Measurements from ENCODE around the gene MED16.
A peak's percentile ranks its signal among the peaks of the same experiment; 100 is the strongest.

Gene MED16

DNA sequence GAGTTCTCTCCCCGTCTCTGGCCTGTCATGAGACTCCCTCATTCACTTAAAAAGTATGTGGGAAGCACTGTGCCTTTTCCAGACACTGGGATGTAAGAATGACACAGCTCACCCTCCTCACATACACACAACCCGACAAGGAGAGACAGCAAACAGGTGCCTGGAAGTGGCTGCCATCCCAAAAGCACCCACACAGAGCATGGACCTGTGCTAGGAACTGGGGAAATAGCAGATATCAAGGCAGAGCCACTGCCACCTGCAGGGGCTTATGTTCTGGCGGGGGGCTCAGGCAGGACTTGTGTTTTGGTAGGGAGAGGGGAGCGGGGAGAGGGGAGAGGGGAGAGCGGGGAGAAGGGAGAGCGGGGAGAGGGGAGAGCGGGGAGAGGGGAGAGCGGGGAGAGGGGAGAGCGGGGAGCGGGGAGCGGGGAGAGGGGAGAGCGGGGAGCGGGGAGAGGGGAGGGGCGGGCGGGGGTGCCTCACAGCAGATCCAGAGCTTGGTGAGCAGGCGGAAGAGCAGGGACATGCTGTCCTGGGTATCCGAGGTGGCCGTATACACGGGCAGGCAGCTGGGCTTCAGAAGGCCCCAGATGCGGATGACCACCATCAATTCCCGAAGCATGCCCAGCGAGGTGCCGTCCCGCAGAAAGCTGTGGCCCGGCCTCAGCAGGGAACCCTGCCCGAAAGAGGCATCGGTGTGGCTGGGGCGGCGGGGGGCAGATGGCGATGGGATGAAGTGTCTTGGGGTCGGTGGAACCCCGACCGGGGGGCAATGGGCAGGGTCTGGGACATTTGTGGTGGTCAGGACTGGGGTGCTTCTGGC, 21.3 kb downstream of the MED16 start:
- no peak for DNase-seq (ENCODE audit: low read depth)

DNA sequence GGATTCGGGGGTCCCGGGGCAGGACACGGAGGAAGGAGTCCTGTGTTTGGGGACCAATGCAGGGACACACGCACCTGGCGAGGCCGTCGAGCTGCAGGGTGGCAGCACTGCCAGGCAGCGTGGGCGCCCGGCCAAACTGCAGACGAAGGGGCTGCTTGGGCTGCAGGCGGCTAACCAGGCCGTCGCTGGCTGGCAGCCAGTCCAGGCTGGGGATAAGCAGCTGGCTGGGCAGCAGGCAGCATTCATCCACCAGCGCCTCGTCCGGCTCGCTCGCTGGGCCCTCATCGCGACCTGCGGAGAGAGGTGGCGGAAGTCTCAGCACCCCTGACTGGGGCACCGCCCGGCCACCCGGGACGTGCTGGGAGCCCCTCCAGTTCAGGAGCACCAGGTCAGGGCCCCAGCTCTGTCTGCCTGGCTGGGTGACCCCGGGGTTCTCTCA, 22.0 kb downstream of the MED16 start:
- no peak for DNase-seq (ENCODE audit: low read depth)

DNA sequence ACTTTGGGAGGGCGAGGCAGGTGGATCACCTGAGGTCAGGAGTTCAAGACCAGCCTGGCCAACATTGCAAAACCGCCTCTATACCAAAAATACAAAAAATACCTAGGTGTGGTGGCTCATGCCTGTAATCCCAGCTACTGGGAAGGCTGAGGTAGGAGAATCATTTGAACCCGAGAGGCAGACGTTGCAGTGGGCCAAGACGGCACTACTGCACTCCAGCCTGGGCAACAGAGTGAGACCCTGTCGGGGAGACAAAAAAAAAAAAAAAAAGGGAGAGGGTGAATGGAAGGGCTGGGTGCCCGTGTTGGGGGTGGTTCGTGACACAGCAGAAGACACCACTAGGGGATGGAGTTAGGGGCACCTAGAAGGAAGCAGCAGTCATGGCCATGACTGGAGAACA, 22.7 kb downstream of the MED16 start:
- no peak for DNase-seq (ENCODE audit: low read depth)

GRCh38 chr19:869245-870177, 23.5 kb downstream of the MED16 start:
- peak; percentile 73 for DNase-seq (ENCODE audit: low read depth)

DNA sequence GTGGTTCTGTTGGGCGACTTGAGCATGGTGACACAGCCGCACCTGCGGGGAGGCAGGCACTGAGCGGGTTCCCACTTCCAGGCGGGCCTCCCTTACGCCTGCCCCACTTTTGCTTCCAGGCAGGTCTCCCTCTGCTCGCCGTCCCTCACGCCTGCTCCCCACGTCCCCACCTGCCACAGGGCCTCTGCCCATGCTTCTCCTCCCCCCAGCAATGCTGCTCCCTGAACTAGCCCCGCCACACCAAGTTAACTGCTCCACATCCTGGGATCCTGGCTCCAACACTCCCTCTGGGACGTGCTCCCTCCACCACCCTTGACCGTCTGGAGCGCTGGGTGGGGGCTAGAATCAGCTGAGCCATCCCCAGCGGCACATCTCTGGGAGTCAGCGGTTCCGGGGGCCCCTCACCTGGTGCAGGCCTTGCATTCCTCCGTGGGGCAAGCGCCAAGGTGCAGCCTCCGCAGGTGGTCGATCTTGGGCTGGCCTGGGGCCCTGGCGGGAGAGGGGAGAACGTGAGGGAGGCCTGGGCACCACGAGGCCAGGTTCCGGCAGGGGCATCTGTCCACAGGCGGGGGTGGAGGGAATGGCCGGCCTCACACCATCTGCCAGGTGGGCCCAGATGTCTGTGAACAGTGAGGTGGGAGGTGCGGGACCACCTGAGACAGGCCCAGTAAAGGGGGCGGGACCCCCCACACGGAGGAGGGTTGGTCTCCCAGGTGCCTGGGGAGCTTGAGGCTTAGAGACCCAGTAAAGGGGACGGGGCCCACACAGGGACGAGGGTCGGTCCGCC, 24.3 kb downstream of the MED16 start:
- no peak for DNase-seq (ENCODE audit: low read depth)

DNA sequence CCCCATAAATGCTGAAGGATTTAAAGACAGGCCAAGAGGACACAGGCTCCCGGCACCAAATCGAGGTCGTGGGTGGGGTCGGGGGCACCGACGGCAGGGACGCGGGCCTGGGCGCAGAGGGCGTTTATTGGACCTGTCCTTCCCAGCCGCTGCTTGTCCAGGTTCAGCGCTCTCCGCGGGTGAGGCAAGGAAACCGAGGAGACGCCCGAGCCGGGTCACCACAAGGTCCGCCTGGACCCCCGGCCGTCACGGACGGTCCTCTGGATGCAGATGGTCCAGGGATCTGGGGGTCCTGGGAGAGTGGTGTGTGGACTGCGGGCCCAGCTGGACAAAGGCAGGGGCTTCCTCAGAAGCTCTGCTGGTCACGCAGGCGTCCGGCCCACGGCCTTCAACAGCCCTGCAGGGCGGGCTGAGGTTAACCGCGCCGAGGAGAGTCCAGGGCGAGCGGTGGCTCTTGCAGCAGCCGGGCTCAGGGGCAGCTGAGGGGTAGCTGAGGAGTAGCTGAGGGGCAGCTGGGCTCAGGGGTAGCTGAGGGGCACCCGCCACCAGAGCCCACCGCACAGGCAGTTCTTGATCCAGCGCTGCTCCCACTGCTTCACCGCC, 25.0 kb downstream of the MED16 start:
- no peak for DNase-seq (ENCODE audit: low read depth)

- DNase-seq (ENCODE audit: low read depth): no peak
Measured at GRCh38 chr19:867301-867793, 25.6 kb downstream of the MED16 start.

DNA sequence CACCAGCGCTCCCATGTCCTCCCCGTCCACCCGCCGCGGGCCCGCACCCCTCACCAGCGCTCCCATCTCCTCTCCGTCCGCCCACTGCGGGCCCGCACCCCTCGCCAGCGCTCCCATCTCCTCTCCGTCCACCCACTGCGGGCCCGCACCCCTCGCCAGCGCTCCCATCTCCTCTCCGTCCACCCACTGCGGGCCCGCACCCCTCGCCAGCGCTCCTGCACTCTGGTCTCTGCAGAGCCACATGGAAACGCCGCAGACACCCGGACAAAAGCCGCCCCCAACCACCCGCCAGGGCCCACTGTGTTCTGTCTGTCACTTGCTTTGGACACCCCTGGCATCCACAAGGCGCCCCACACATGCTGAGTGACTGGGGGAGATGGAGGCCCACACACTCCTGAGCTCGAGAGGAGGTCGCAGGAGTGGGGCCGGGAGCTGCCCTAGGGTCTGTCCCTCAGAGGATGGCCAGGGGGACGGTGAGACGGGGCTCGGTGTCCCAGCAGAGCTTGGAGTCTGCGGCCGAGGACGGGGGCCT, 26.2 kb downstream of the MED16 start:
- no peak for DNase-seq (ENCODE audit: low read depth)

DNA sequence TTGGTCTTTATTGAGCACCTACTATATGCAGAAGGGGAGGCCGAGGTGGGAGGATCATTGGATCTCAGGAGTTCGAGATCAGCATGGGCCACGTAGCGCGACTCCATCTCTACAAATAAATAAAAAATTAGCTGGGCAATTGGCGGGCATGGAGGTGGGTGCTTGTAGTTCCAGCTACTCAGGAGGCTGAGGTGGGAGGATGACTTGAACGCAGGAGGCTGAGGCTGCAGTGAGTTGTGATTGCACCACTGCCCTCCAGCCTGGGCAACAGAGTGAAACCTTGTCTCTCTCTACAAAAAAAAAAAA, 29.7 kb downstream of the MED16 start:
- DNase-seq (ENCODE audit: low read depth): no peak

GRCh38 chr19:862581-863314, 30.2 kb downstream of the MED16 start:
- no peak for DNase-seq (ENCODE audit: low read depth)

DNA sequence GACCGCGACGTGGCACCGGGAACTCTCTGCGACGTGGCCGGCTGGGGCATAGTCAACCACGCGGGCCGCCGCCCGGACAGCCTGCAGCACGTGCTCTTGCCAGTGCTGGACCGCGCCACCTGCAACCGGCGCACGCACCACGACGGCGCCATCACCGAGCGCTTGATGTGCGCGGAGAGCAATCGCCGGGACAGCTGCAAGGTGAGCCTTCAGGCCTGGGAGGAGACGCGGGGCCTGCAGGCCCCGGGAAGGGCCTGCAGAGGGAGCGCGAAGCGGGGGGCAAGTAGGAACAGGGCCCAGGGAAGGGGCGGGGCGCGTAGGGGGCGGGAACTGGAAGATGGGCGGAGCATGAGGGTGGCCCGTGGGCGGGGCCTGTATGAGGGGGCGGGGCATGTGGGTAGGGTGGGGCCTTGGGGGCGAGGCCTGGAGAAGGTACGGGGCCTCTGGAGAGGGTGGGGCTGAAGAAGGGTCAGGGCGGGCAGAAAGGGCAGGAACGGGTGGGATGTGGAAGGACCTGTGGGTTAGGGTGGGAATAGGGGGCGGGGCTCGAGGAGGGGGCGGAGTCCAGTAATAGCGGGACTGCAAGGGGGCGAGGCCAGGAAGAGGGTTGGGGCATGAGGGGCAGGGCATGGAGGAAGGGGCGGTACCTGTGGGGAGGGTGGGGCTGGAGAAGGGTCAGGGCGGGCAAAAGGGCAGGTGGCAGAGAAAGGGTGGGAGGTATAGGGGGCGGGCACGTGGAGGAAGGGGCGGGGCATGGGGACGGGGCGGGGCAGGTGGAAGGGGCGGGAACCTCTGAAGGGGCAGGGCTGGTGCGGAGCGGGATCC, 31.0 kb downstream of the MED16 start:
- no peak for DNase-seq (ENCODE audit: low read depth)

GRCh38 chr19:861141-861755, 31.7 kb downstream of the MED16 start:
- DNase-seq (ENCODE audit: low read depth): no peak

- no peak for DNase-seq (ENCODE audit: low read depth)
Measured at GRCh38 chr19:858868-859843, 33.8 kb downstream of the MED16 start, which contains the start of gene CFD. Gene CFD (plus strand): TSS chr19:859664. CDS start chr19:859690, 26 bp downstream.

DNA sequence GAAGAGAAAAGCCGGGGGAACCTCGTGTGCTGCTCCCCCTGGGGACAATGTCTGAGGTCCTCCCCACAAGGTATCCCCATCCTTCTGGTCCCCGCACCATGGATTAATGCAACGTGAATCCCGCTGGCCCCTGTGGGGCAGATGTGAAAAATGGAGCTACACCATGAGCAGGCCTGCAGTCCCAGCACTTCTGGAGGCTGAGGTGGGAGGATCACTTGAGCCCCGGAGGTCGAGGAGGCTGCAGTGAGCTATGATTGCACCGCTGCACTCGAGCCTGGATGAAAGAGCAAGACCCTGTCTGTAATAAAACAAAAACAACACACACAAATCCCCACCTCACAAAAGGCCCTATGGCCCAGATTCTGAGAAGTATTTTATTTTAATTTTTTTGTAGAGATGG, 34.7 kb downstream of the MED16 start:
- DNase-seq (ENCODE audit: low read depth): no peak

GRCh38 chr19:855566-856120, 37.3 kb downstream of the MED16 start:
- no peak for DNase-seq (ENCODE audit: low read depth)

DNA sequence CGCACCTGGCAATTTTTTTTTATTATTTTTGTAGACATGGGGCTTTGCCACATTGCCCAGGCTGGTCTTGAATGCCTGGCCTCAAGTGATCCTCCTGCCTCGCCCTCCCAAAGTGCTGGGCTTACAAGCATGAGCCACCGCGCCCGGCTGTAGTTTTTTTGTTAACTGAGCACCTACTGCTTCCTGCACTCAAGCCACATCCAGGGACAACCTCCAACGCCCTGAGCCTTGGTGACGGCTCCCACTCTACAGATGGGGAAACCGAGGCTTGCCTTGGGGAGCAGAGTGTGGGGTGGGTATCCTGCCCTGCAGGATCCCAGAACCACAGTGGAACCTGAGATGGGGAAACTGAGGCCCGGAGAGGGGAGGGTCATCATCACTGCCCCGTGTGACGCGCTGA, 37.8 kb downstream of the MED16 start:
- DNase-seq (ENCODE audit: low read depth): no peak

DNA sequence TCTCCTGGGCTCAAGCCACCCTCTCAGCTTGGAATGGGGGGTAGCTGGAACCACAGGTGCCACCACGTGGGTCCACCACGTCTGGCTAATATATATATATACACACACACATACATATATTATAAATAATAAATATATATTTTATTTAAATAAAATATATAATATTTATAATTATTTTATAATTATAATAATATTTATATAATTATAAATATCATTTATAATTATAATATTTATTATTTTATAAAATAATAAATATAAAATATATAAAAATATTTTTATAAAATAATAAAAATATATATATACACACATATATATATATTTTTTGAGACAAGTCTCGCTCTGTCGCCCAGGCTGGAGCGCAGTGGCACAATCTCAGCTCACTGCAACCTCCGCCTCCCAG, 38.4 kb downstream of the MED16 start:
- no peak for DNase-seq (ENCODE audit: low read depth)

All from HS-5 (cell line).